ENCODE data around the gene ZNF740.
"Not testable (repeated sequence)": the region's sequence is repeated elsewhere in the genome, so short reads cannot be mapped to it uniquely, and the experiment has no call there.

Gene ZNF740

GRCh38 chr12:53180220-53180930 lies at the start of gene ZNF740, which contains the start of gene CSAD:
TSS of gene ZNF740 (plus strand) at chr12:53180722. CDS start at chr12:53181984, 1,262 bp downstream.
TSS of gene CSAD (minus strand) at chr12:53180925. CDS start at chr12:53173470, 7,455 bp downstream.
- DNase-seq = peak; percentile 97

GRCh38 chr12:53131844-53132243 lies 48.7 kb upstream of the ZNF740 start:
- DNase-seq = no peak

- no peak for DNase-seq
Observed at GRCh38 chr12:53133722-53134121, 46.8 kb upstream of the ZNF740 start.

- DNase-seq = no peak
Observed at GRCh38 chr12:53143355-53143754, 37.2 kb upstream of the ZNF740 start.

GRCh38 chr12:53145383-53146260 lies 34.9 kb upstream of the ZNF740 start:
- no peak for DNase-seq

- DNase-seq = no peak
Observed at GRCh38 chr12:53147181-53147580, 33.3 kb upstream of the ZNF740 start.

GRCh38 chr12:53147653-53148052 lies 32.9 kb upstream of the ZNF740 start:
- no peak for DNase-seq

- DNase-seq = no peak
Observed at GRCh38 chr12:53151039-53151438, 29.5 kb upstream of the ZNF740 start.

- DNase-seq = no peak
Observed at GRCh38 chr12:53152390-53152789, 28.1 kb upstream of the ZNF740 start.

- peak; percentile 94 for DNase-seq
Observed at GRCh38 chr12:53159195-53159839, 21.2 kb upstream of the ZNF740 start.

- DNase-seq = no peak
Observed at GRCh38 chr12:53160000-53160399, 20.5 kb upstream of the ZNF740 start.

- no peak for DNase-seq
Observed at GRCh38 chr12:53160673-53161072, 19.8 kb upstream of the ZNF740 start.

GRCh38 chr12:53161119-53161911 lies 19.2 kb upstream of the ZNF740 start:
- no peak for DNase-seq

GRCh38 chr12:53163008-53163407 lies 17.5 kb upstream of the ZNF740 start:
- not testable (repeated sequence) for DNase-seq

- no peak for DNase-seq
Observed at GRCh38 chr12:53166837-53167236, 13.7 kb upstream of the ZNF740 start.

GRCh38 chr12:53169644-53170043 lies 10.9 kb upstream of the ZNF740 start:
- no peak for DNase-seq

- DNase-seq = no peak
Observed at GRCh38 chr12:53170215-53170614, 10.3 kb upstream of the ZNF740 start.

- DNase-seq = no peak
Observed at GRCh38 chr12:53170876-53171724, 9.4 kb upstream of the ZNF740 start.

GRCh38 chr12:53171725-53172329 lies 8.7 kb upstream of the ZNF740 start:
- DNase-seq = no peak

- no peak for DNase-seq
Observed at GRCh38 chr12:53172352-53172751, 8.2 kb upstream of the ZNF740 start.

GRCh38 chr12:53173085-53173715 lies 7.3 kb upstream of the ZNF740 start:
- no peak for DNase-seq

All from stimulated activated CD4-positive, alpha-beta T cell treated with anti-CD3 and anti-CD28 coated beads, Interleukin-2, amount 100 ng/mL, for 48 hours (primary cell).